Left lung (tissue), 10 donors: Measurements from ENCODE around the gene DCDC1. TPM values are rescaled to one million over a fixed set of nuclear protein-coding genes. Genes with fewer than 3 reads are reported as not detected.

ENCODE experiments used
- ATAC-seq: fragments of 200-7000 bp; cut with Tn5 transposase; one replicate; pipeline ENCODE4 v1.9.1; 2020; ENCODE audit warnings: moderate library complexity
- DNase-seq, 4 donors: peaks; one replicate each; pipeline ENCODE4 v3.0.0-alpha.2; 2013 to 2020
- H3K27ac ChIP-seq, 2 donors: fragments of 200-600 bp; sonication (generic) in 1 of 2; one replicate each; pipeline versions ENCODE4 v1.5.0 to v1.8.0; 2020 to 2021
- H3K27me3 ChIP-seq, 2 donors: fragments of 200-600 bp; sonication (generic) in 1 of 2; one replicate each; pipeline versions ENCODE4 v1.5.0 to v1.8.0; 2020 to 2021
- H3K36me3 ChIP-seq, 2 donors: fragments of 200-600 bp; sonication (generic) in 1 of 2; one replicate each; pipeline versions ENCODE4 v1.5.0 to v1.8.0; 2020 to 2021
- H3K4me1 ChIP-seq, 2 donors: fragments of 200-600 bp; one replicate each; pipeline ENCODE4 v1.8.0; 2021
- H3K4me3 ChIP-seq, 2 donors: fragments of 200-600 bp; sonication (generic) in 1 of 2; one replicate each; pipeline versions ENCODE4 v1.5.0 to v1.8.0; 2020 to 2021; ENCODE audit warnings: mild to moderate bottlenecking in 1 of 2
- H3K9me3 ChIP-seq, 2 donors: fragments of 200-600 bp; sonication (generic) in 1 of 2; one replicate each; pipeline versions ENCODE4 v1.5.0 to v1.8.0; 2020 to 2021
- CTCF ChIP-seq, 2 donors: fragments of 200-600 bp; sonication (generic) in 1 of 2; IDR thresholded peaks; one replicate each; pipeline versions ENCODE4 v1.5.0 to v1.8.0; 2021; ENCODE audit warnings: antibody characterized with exemption in 2 of 2
- intact Hi-C, 2 donors: fragments of 100-400 bp; cut with DNase I; formaldehyde crosslinking; loops; one replicate each; pipeline versions ENCODE4 v1.11.2 to v1.14.2; 2022
- polyA plus RNA-seq, 6 donors: library from polyadenylated mRNA; unstranded; fragments of 120-200 nt; gene quantifications; one replicate each; pipeline ENCODE4 v1.2.1, GENCODE V29; 2013; ENCODE audit not compliant: insufficient read length in 6 of 6
- total RNA-seq, 2 donors: library from RNA; stranded (reverse); fragmentation: NEBNext Ultra II Directional; extraction: Animal tissue kit (Norgen Biotek cat#: 25700); gene quantifications; one replicate each; pipeline ENCODE4 v1.2.1, GENCODE V29; 2021
- donor health status: DM: no; HTN: yes; CAD: no.
- donor health status: DM: no; HTN: no; CAD: no.

Gene DCDC1
- total and polyA plus RNA-seq, 8 donors = 0.09 to 3.3 (median 2.0) TPM

GRCh38 chr11:31361743-31362142 lies 7.8 kb downstream of the DCDC1 start:
- Histone ChIP-seq H3K27ac (no peak overlapping the region), H3K9me3 (no peaks in the 10 kb centered on the region), H3K27me3 (peaks cover 0 to 2% of the 10 kb centered on the region in 2 donors), H3K4me3 (no peak overlapping the region), H3K4me1 (no peaks in the 10 kb centered on the region), H3K36me3 (no peaks in the 10 kb centered on the region)
- intact Hi-C loops = no loop called here
- DNase-seq (no peak), ATAC-seq (no peak)
- TF ChIP-seq CTCF (IDR thresholded peaks at IDR 0.05) = no peak

- ATAC-seq (no peak), DNase-seq (no peak)
- H3K9me3 ChIP-seq = no peaks in the 10 kb centered on the region
- H3K27me3 ChIP-seq = no peaks in the 10 kb centered on the region
- TF ChIP-seq CTCF (IDR thresholded peaks at IDR 0.05) = no peak
- no peak overlapping the region for H3K4me3 ChIP-seq
- no peaks in the 10 kb centered on the region for H3K4me1 ChIP-seq
- H3K36me3 ChIP-seq = no peaks in the 10 kb centered on the region
- H3K27ac ChIP-seq = no peak overlapping the region
- intact Hi-C loops = no loop called here
These were observed 13.7 kb downstream of the DCDC1 start for GRCh38 chr11:31355817-31356216.

GRCh38 chr11:31355131-31355530 lies 14.4 kb downstream of the DCDC1 start:
- peaks cover 0 to 5% of the 10 kb centered on the region in 2 donors for H3K27me3 ChIP-seq
- DNase-seq (no peak), ATAC-seq (peak; percentile 73)
- no peaks in the 10 kb centered on the region for H3K36me3 ChIP-seq
- H3K9me3 ChIP-seq = no peaks in the 10 kb centered on the region
- H3K27ac ChIP-seq = no peak overlapping the region
- H3K4me3 ChIP-seq = no peak overlapping the region
- intact Hi-C loops = no loop called here
- no peak for TF ChIP-seq CTCF (IDR thresholded peaks at IDR 0.05)
- no peaks in the 10 kb centered on the region for H3K4me1 ChIP-seq

GRCh38 chr11:31351168-31351567 lies 18.4 kb downstream of the DCDC1 start:
- Histone ChIP-seq H3K27me3 (peaks cover 0 to 9% of the 10 kb centered on the region in 2 donors), H3K27ac (no peak overlapping the region), H3K36me3 (no peaks in the 10 kb centered on the region), H3K4me3 (no peak overlapping the region), H3K4me1 (no peaks in the 10 kb centered on the region), H3K9me3 (no peaks in the 10 kb centered on the region)
- no peak for ATAC-seq
- DNase-seq = no peak
- intact Hi-C loops = no loop called here
- TF ChIP-seq CTCF (IDR thresholded peaks at IDR 0.05) = no peak

DNA sequence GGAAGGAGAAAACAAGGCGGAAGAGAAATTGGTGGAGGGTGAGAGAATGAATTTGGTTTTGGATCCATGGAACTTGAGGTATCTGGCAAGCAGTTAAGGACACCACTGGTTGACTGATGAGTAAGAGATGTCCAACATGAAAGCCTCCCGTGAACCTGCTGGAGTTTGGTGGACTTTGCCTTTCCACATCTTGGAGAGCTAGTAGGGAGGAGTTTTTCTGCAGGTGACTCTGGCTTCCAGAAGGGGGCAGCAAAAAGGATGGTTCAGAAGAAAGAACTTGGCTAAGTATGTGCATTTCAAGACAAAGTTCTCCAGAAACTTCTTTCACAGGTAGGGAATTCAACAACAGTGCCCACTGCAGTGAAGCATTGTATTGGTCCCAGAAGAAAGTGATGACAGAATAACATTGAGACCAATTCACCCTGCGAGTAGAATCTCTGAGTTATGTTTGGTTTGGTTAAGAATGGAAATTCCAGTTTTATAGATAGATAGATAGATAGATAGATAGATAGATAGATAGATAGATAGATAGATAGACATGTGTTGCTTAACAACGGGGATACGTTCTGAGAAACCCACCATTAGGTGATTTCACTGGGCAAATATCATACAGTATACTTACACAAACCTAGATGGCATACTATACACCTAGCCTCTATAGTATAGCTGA lies 28.5 kb downstream of the DCDC1 start:
- Histone ChIP-seq H3K27ac (no peak overlapping the region), H3K9me3 (no peaks in the 10 kb centered on the region), H3K36me3 (no peaks in the 10 kb centered on the region), H3K27me3 (no peaks in the 10 kb centered on the region), H3K4me1 (no peaks in the 10 kb centered on the region), H3K4me3 (no peak overlapping the region)
- DNase-seq (no peak), ATAC-seq (no peak)
- peak; percentile 33 to 35 for TF ChIP-seq CTCF (IDR thresholded peaks at IDR 0.05)
- intact Hi-C loops = no loop called here
